GM21737 (cell line): ENCODE results near the gene SCAP.

Experiments used
- ATAC-seq: cut with Tn5 transposase; IDR thresholded peaks from one replicate; pipeline ENCODE4 v1.9.1; 2021; ENCODE audit warnings: mild to moderate bottlenecking, moderate library complexity; ENCODE audit not compliant: unreplicated experiment

Gene SCAP

GRCh38 chr3:47416041-47416440 lies 59.7 kb downstream of the SCAP start:
- ATAC-seq: no peak

DNA sequence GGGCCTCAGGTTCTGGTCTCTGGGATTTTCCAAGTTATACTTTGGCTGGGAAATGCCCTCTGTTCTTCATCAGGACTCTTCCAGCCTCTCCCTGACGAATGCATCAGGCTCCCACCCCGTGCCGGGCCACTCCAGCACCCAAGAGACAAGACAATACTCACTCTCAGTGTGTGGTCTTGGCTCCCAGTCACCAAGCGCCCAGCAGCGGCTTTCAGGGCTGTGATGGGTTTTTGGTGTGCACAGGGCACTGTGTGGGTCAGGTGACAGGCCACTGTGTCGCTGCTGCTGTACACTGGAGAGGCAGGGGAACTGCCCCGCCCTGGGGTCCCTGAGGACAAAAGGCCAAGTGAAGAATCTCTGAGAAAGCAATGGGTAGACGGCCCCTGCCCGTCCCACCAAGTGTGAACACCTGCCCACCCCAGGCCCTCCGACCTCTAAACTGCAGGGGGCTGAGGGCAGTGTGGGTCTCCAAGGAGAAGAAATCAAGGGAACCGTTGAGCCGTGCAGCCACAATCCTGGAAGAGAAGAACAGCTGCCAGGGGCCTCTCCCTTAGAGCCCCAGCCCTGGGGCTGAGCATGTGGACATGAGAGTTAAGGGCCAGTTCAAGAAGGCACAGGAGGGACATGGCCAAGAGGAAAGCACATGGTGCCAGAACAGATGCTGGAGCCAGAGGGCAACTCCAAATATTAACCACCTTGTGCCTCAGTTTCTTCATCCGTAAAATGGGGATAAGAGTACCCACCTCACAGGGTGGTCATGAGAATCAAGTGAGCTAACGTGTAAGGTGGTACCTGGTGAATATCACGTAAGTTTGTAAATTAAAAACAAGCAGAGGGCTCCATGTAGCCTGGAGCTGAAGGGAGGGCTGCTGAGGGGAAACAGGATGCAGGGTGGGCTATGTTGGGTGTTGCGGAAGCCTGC lies 60.8 kb downstream of the SCAP start:
- ATAC-seq: no peak

- no peak for ATAC-seq
These were observed 61.6 kb downstream of the SCAP start for GRCh38 chr3:47414161-47414564.

DNA sequence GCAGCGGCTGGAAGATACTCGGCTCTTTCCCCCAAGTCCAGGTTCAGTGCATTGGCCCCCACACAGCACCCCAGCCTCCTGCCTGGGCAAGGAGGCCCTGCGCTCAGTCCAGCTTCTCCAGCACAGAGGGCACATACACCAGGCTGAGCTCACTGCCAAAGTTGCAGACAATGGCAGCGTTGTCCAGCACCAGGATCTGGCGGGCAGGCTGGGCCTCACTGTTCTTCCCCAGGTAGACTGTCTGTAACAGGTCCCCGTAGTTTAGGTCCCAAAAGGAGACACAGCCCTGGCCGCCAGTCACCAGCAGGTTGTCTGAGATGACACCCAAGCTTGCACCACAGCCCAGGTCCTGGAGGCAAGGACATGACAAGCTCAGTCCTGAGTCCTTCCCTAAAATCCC lies 62.0 kb downstream of the SCAP start:
- no peak for ATAC-seq

- ATAC-seq: no peak
These were observed 62.8 kb downstream of the SCAP start for GRCh38 chr3:47412842-47413520.

DNA sequence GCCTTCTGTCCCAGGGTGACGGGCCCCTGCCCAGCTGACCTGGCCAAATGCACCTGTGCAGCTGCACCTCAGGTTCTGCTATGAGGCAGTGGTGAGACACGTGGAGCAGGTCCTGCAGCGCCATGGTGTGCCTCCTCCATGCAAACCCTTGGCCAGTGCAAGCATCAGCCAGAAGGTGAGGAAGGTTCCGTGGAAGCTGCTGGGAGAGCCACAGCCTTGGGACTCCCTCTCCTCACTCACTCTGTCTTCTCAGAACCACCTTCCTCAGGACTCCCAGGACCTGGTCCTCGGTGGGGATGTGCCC lies 63.3 kb downstream of the SCAP start:
- ATAC-seq: no peak

GRCh38 chr3:47411696-47412452 lies 63.9 kb downstream of the SCAP start:
- no peak for ATAC-seq

DNA sequence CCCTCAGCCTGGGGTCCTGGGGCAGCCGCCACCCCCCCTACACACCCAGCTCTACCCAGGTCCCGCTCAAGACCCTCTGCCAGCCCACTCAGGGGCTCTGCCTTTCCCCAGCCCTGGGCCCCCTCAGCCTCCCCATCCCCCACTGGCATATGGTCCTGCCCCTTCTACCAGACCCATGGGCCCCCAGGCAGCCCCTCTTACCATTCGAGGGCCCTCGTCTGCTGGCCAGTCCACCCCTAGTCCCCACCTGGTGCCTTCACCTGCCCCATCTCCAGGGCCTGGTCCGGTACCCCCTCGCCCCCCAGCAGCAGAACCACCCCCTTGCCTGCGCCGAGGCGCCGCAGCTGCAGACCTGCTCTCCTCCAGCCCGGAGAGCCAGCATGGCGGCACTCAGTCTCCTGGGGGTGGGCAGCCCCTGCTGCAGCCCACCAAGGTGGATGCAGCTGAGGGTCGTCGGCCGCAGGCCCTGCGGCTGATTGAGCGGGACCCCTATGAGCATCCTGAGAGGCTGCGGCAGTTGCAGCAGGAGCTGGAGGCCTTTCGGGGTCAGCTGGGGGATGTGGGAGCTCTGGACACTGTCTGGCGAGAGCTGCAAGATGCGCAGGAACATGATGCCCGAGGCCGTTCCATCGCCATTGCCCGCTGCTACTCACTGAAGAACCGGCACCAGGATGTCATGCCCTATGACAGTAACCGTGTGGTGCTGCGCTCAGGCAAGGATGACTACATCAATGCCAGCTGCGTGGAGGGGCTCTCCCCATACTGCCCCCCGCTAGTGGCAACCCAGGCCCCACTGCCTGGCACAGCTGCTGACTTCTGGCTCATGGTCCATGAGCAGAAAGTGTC lies 64.7 kb downstream of the SCAP start:
- ATAC-seq: no peak

DNA sequence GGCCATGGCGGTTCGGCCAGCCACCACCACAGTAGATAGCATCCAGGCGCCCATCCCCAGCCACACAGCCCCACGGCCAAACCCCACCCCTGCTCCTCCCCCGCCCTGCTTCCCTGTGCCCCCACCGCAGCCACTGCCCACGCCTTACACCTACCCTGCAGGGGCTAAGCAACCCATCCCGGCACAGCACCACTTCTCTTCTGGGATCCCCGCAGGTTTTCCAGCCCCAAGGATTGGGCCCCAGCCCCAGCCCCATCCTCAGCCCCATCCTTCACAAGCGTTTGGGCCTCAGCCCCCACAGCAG lies 65.4 kb downstream of the SCAP start:
- ATAC-seq: no peak

- ATAC-seq: no peak
These were observed 65.9 kb downstream of the SCAP start for GRCh38 chr3:47409688-47410416.

DNA sequence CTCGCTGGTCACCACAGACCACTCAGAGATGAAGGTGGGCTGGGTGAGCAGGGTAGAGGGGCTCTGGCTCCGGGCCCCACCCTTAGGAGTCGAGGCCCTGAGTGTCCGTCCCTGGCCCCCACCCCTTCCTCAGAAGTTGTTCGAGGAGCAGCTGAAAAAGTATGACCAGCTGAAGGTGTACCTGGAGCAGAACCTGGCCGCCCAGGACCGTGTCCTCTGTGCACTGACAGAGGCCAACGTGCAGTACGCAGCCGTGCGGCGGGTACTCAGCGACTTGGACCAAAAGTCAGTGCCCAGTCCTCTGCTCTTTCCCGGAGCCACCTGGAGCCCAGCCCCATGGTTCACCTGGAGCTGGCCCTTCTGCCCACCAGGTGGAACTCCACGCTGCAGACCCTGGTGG lies 66.5 kb downstream of the SCAP start:
- ATAC-seq: no peak

- no peak for ATAC-seq
These were observed 66.9 kb downstream of the SCAP start for GRCh38 chr3:47408839-47409229.

DNA sequence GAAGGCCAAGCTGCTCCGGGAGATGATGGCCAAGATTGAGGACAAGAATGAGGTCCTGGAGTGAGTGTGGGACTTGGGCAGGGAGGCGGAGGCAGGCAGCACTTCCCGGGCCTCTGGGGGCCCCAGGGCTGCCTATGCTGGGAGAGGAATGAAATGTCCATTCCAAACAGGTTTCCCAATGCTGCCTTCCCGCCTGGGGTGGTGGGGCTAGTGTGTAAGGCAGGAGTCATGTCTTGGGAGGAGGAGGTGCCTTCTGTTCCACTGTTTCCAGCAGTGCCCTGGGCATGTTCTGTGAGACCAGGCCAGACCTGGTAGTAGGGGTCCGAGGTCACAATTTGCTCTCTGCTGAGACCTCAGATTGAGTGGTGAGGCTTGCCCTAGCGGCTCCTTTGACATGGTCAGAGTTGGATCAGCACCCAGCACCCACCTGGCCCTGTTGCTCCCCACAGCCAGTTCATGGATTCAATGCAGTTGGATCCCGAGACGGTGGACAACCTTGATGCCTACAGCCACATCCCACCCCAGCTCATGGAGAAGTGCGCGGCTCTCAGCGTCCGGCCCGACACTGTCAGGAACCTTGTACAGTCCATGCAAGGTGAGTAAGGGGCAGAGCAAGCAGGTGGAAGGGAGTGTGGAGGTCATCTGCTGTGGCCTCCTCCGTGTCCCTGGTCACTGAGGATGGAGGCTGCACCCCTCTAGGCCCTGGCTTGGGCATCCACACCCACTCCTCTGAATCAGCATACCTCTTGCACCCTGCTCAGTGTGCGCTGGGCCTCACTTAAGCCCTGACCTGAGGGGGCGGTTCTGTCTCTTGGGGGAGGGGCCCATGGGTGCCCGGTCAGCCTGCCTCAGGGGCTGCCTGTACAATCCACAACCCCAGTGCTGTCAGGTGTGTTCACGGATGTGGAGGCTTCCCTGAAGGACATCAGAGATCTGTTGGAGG lies 67.6 kb downstream of the SCAP start:
- ATAC-seq: no peak

GRCh38 chr3:47407237-47407636 lies 68.5 kb downstream of the SCAP start:
- ATAC-seq: no peak

DNA sequence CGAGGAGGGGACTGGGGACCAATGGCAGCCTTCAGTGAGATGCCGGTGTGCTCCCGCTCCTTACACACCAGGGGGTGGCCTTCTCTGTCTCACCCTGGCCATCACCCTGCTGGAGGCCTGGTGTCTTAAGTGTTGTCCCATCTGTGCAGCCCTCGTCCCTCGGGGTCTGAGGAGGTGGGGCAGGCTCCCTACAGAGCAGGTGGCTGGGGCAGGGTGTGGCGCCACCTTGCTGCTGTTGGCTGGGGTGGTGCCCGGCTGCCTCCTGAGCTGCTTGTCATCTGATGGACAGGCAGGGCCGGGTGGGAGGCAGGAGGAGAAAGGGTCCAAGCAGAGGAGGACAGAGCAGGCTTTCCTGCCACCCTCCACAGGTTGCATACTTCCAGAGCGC lies 69.0 kb downstream of the SCAP start:
- ATAC-seq: no peak

GRCh38 chr3:47405820-47406761 lies 69.7 kb downstream of the SCAP start:
- ATAC-seq: no peak

DNA sequence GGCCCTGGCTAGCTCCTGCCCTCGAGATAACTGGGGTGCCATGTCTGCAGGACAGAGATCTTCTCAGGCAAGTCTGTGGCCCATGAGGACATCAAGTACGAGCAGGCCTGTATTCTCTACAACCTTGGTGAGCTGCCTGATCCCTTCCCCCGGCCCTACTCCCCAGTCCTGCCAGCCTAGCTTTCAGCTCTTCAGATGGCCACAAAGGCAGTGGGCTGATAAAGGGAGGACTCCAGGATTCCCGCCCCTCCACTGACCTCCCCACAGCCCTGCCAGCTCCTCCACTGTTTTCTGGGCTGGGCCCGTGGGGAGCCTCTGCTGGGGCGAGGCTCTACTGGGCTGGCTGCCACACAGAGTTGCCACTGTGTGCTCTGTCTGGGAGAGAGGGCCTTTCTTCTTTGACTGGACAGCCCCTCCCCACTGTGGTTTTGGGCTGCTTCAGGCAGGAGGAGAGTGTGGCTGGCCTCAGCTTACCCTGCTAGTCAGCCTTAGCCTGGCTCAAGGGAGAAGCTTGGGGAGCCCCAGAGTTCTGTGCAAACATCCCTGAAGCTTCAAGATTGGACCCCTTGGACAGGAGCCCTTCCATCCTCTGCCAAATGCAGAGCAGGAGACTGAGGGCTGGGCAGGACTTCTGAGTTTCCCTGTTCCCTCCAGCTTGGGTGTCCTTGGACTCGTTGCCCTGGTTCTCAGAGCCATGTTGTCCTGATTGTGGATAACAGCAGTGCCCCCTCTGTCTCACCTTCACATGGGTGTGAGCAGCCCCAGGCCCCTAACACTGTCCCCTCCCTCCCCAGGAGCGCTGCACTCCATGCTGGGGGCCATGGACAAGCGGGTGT lies 70.6 kb downstream of the SCAP start:
- no peak for ATAC-seq
